Measurements from ENCODE around the gene HTRA1. TPM values are rescaled to one million over a fixed set of nuclear protein-coding genes. Genes with fewer than 3 reads are reported as not detected.

HTRA1 gene
- total and polyA plus RNA-seq, 10 of the 15 experiments (the other 5 are each of a cell fraction or from before 2014, with no cell fraction given): 0.13 TPM; not detected in 9

GRCh38 chr10:122441961-122442360 lies 19.4 kb upstream of the HTRA1 start:
- DNase-seq (ENCODE audit: low read depth, low spot score): no peak
- BruUV-seq (replicated peaks): no TSS peak
- TF ChIP-seq, protein P1, sequence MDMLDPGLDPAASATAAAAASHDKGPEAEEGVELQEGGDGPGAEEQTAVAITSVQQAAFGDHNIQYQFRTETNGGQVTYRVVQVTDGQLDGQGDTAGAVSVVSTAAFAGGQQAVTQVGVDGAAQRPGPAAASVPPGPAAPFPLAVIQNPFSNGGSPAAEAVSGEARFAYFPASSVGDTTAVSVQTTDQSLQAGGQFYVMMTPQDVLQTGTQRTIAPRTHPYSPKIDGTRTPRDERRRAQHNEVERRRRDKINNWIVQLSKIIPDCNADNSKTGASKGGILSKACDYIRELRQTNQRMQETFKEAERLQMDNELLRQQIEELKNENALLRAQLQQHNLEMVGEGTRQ (IDR thresholded peaks at IDR 0.05; ENCODE audit: borderline replicate concordance, low read depth, low read length): no peak
- TF ChIP-seq RCOR1 (conservative IDR thresholded peaks at IDR 0.05; ENCODE audit: low read depth, low read length) (no peak), ETV6 (conservative IDR thresholded peaks at IDR 0.05 in 1 of 2, IDR thresholded peaks at IDR 0.05 in 1 of 2; ENCODE audit: borderline replicate concordance in 1 of 2, low read depth in 1 of 2) (no peak), KAT2A (conservative IDR thresholded peaks at IDR 0.05; ENCODE audit: control insufficient read depth, low read depth, low read length) (no peak), DPF2 (IDR thresholded peaks at IDR 0.05) (no peak), SMAD1 (IDR thresholded peaks at IDR 0.05; ENCODE audit: low read depth, partially characterized antibody) (no peak)
- TF ChIP-seq, protein P2, sequence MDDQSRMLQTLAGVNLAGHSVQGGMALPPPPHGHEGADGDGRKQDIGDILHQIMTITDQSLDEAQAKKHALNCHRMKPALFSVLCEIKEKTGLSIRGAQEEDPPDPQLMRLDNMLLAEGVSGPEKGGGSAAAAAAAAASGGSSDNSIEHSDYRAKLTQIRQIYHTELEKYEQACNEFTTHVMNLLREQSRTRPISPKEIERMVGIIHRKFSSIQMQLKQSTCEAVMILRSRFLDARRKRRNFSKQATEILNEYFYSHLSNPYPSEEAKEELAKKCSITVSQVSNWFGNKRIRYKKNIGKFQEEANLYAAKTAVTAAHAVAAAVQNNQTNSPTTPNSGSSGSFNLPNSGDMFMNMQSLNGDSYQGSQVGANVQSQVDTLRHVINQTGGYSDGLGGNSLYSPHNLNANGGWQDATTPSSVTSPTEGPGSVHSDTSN (IDR thresholded peaks at IDR 0.05; ENCODE audit: insufficient replicate concordance, low read depth, low read length): no peak
- POLR2A ChIA-PET: no interaction called here
- no peak for ATAC-seq
- CTCF ChIA-PET: interaction anchor here (0.9 to 1.3 kb wide), 2 partner anchors 124 to 174 kb away, joined by 3 read pairs; no protein-coding TSS in a partner anchor
- no peak overlapping the region for H3K27ac ChIP-seq (ENCODE audit: control insufficient read depth, insufficient read depth)
- H2AFZ ChIP-seq (ENCODE audit: control insufficient read depth, low read depth, low read length): no peak overlapping the region
- H3K4me2 ChIP-seq (ENCODE audit: control insufficient read depth, insufficient read depth): no peak overlapping the region
- H3K9ac ChIP-seq (ENCODE audit: control insufficient read depth, insufficient read depth, low read length): no peak overlapping the region
- RAD21 ChIA-PET (ENCODE audit: unreplicated experiment): interaction anchor here (1.3 kb wide), 1 partner anchor 143 kb away, joined by 5 read pairs; no protein-coding TSS in a partner anchor
- SMC1A ChIA-PET (ENCODE audit: uncharacterized antibody, unreplicated experiment): interaction anchor here (0.9 to 1.2 kb wide), 2 partner anchors 9 to 706 kb away, joined by 3 read pairs; no protein-coding TSS in a partner anchor
- no peak overlapping the region for H3K4me3 ChIP-seq
- intact Hi-C loops (cut with micrococcal nuclease; ENCODE audit: unreplicated experiment) (no loop called here), in situ Hi-C loops (cut with MboI) (no loop called here)
- H3K9me3 ChIP-seq (replicated peaks; ENCODE audit: control insufficient read depth, insufficient read depth, low read length): no peaks in the 10 kb centered on the region
- WGBS (ENCODE audit: insufficient coverage, insufficient replicate concordance, low lambda C conversion rate, missing lambda C conversion rate): 23% methylated on average over 7 of the region's 7 CpGs
- H3K79me2 ChIP-seq (ENCODE audit: control insufficient read depth, insufficient read depth, low read length): no peaks in the 10 kb centered on the region
- no peaks in the 10 kb centered on the region for H4K20me1 ChIP-seq (ENCODE audit: control insufficient read depth, insufficient read depth)
- H3K4me1 ChIP-seq (ENCODE audit: control insufficient read depth, insufficient read depth, low read length): no peaks in the 10 kb centered on the region
- H3K27me3 ChIP-seq (replicated peaks in 1 of 2; ENCODE audit: control insufficient read depth in 2 of 2, insufficient read depth in 2 of 2, low read length in 1 of 2): no peaks in the 10 kb centered on the region
- no peak for FAIRE-seq
- no peaks in the 10 kb centered on the region for H3K36me3 ChIP-seq (ENCODE audit: control insufficient read depth in 2 of 2, insufficient read depth in 2 of 2, low read length in 1 of 2)

Data from GM12878 (cell line).